Endothelial cell (in vitro differentiated cells): ENCODE data around the gene CABYR. TPM values are rescaled to one million over a fixed set of nuclear protein-coding genes. Genes with fewer than 3 reads are reported as not detected.

Source experiments
- DNase-seq: peaks from one replicate; pipeline ENCODE4 v3.0.0; 2021; ENCODE audit warnings: low spot score
- H3K27ac Mint-ChIP-seq: one replicate; pipeline ENCODE4 v1.8.0; 2021; ENCODE audit warnings: mixed read lengths, inconsistent platforms; ENCODE audit not compliant: unreplicated experiment
- H3K27me3 Mint-ChIP-seq: one replicate; pipeline ENCODE4 v1.8.0; 2021; ENCODE audit warnings: mild to moderate bottlenecking, moderate library complexity, mixed read lengths, inconsistent platforms; ENCODE audit not compliant: unreplicated experiment
- H3K36me3 Mint-ChIP-seq: one replicate; pipeline ENCODE4 v1.8.0; 2021; ENCODE audit warnings: mild to moderate bottlenecking, low read depth, mixed read lengths, inconsistent platforms; ENCODE audit not compliant: unreplicated experiment
- H3K4me1 Mint-ChIP-seq: one replicate; pipeline ENCODE4 v1.8.0; 2021; ENCODE audit warnings: mild to moderate bottlenecking, mixed read lengths, inconsistent platforms; ENCODE audit not compliant: unreplicated experiment
- H3K4me3 Mint-ChIP-seq: one replicate; pipeline ENCODE4 v1.8.0; 2021; ENCODE audit warnings: mild to moderate bottlenecking, mixed read lengths, inconsistent platforms; ENCODE audit not compliant: unreplicated experiment
- H3K9me3 Mint-ChIP-seq: one replicate; pipeline ENCODE4 v1.8.0; 2021; ENCODE audit warnings: mixed read lengths, inconsistent platforms; ENCODE audit not compliant: unreplicated experiment
- CTCF ChIP-seq: fragments of 200-600 bp; sonication (generic); IDR thresholded peaks from one replicate; pipeline ENCODE4 v1.5.0; 2021; ENCODE audit warnings: antibody characterized with exemption; ENCODE audit not compliant: unreplicated experiment
- total RNA-seq: library from RNA; stranded (reverse); fragmentation: NEBNext Ultra II Directional; extraction: Animal tissue kit (Norgen Biotek cat#: 25700); gene quantifications from one replicate; pipeline ENCODE4 v1.2.1, GENCODE V29; 2021; ENCODE audit not compliant: unreplicated experiment

The CABYR gene
- total RNA-seq, 1 donor from 2014 or later, result 8.4 TPM

- TF ChIP-seq CTCF, result no peak
- Mint-ChIP-seq H3K27me3 (no peaks in the 10 kb centered on the region), H3K4me1 (no peaks in the 10 kb centered on the region), H3K36me3 (peaks cover 8% of the 10 kb centered on the region), H3K9me3 (no peaks in the 10 kb centered on the region), H3K4me3 (no peak overlapping the region), H3K27ac (no peak overlapping the region)
- no peak for DNase-seq
These were observed 10.2 kb upstream of the CABYR start for GRCh38 chr18:24128700-24129099.

- Mint-ChIP-seq H3K4me1 (no peaks in the 10 kb centered on the region), H3K36me3 (peaks cover 8% of the 10 kb centered on the region)
These were observed 8.4 kb upstream of the CABYR start for GRCh38 chr18:24130494-24130893.

GRCh38 chr18:24136967-24137373, 1.9 kb upstream of the CABYR start:
- H3K4me1 Mint-ChIP-seq, result no peaks in the 10 kb centered on the region
- TF ChIP-seq CTCF, result no peak
- H3K27me3 Mint-ChIP-seq, result no peaks in the 10 kb centered on the region
- no peak overlapping the region for H3K4me3 Mint-ChIP-seq
- no peak overlapping the region for H3K27ac Mint-ChIP-seq
- H3K36me3 Mint-ChIP-seq, result no peaks in the 10 kb centered on the region
- H3K9me3 Mint-ChIP-seq, result no peaks in the 10 kb centered on the region
- no peak for DNase-seq

More at GRCh38 chr18:24130494-24130893, 8.4 kb upstream of the CABYR start:
- DNase-seq, result no peak
- no peaks in the 10 kb centered on the region for H3K27me3 Mint-ChIP-seq
- H3K4me3 Mint-ChIP-seq, result no peak overlapping the region
- no peaks in the 10 kb centered on the region for H3K9me3 Mint-ChIP-seq
- H3K27ac Mint-ChIP-seq, result no peak overlapping the region
- TF ChIP-seq CTCF, result no peak

GRCh38 chr18:24138409-24138788, 463 bp upstream of the CABYR start:
- Mint-ChIP-seq H3K4me1 (no peaks in the 10 kb centered on the region), H3K27me3 (no peaks in the 10 kb centered on the region), H3K4me3 (peak overlapping the region; percentile 91), H3K27ac (peak overlapping the region; percentile 84), H3K36me3 (no peaks in the 10 kb centered on the region), H3K9me3 (no peaks in the 10 kb centered on the region)
- TF ChIP-seq CTCF, result no peak
- no peak for DNase-seq

- H3K4me3 Mint-ChIP-seq, result no peak overlapping the region
- no peaks in the 10 kb centered on the region for H3K9me3 Mint-ChIP-seq
- H3K27ac Mint-ChIP-seq, result no peak overlapping the region
- H3K4me1 Mint-ChIP-seq, result no peaks in the 10 kb centered on the region
- no peak for TF ChIP-seq CTCF
- H3K27me3 Mint-ChIP-seq, result no peaks in the 10 kb centered on the region
- H3K36me3 Mint-ChIP-seq, result peaks cover 5% of the 10 kb centered on the region
- DNase-seq, result no peak
These were observed 1.8 kb downstream of the CABYR start for GRCh38 chr18:24140697-24141096.
